ENCODE results near the gene TPRG1.

DNA sequence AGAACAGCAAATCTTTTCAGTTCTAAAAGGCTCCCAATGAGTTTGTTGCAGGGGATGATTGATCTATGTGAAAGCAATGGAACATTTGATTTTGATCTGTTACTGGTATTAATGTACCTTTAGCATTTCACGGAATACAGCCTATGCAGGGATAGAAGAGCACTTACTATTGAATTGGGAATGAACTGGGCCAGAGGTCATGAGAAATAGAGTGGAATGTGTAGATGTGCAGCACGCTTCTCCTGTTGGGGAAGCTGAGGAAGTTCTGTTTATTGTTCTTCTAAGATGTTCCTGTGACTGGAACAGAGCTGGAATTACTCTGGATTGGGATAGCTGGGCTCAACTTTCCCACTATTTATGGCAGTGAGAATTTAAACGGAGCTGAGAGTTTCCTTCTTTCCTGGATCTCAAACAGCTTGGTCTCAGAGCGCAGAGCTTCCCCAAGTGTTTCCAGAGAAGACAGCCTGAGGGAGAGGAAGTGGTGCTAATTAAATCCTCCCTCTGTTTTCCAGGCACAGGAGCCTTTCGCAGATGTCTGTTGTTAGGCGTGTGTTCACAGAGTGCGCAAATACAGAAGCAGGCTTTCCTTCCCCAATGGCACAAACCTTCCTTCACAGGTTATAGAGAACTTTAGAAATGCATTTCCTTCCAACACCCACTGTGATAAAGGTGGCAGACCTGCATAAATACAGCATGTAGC, 32.5 kb downstream of the TPRG1 start:
- TF ChIP-seq, protein P1, sequence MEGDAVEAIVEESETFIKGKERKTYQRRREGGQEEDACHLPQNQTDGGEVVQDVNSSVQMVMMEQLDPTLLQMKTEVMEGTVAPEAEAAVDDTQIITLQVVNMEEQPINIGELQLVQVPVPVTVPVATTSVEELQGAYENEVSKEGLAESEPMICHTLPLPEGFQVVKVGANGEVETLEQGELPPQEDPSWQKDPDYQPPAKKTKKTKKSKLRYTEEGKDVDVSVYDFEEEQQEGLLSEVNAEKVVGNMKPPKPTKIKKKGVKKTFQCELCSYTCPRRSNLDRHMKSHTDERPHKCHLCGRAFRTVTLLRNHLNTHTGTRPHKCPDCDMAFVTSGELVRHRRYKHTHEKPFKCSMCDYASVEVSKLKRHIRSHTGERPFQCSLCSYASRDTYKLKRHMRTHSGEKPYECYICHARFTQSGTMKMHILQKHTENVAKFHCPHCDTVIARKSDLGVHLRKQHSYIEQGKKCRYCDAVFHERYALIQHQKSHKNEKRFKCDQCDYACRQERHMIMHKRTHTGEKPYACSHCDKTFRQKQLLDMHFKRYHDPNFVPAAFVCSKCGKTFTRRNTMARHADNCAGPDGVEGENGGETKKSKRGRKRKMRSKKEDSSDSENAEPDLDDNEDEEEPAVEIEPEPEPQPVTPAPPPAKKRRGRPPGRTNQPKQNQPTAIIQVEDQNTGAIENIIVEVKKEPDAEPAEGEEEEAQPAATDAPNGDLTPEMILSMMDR (IDR thresholded peaks at IDR 0.05; ENCODE audit: extremely low read depth in 1 of 2, insufficient read depth in 1 of 2, low read depth in 1 of 2, low read length in 2 of 2) = no peak
- TF ChIP-seq POLR2A (IDR thresholded peaks at IDR 0.05; ENCODE audit: low read depth, low read length) = no peak
- TF ChIP-seq JUN (IDR thresholded peaks at IDR 0.05; ENCODE audit: borderline replicate concordance, insufficient read depth, insufficient read length, low read depth) = no peak
- TF ChIP-seq EZH2 (IDR thresholded peaks at IDR 0.05; ENCODE audit: borderline replicate concordance, low read depth, low read length, severe bottlenecking) = no peak
- TF ChIP-seq POLR2AphosphoS5 (IDR thresholded peaks at IDR 0.05; ENCODE audit: insufficient read depth, low read depth, low read length) = no peak
- no peak for TF ChIP-seq MYC (IDR thresholded peaks at IDR 0.05; ENCODE audit: low read depth, low read length)
- no peak for TF ChIP-seq GATA2 (IDR thresholded peaks at IDR 0.05; ENCODE audit: insufficient read depth, insufficient read length, low read depth, low read length)
- TF ChIP-seq, protein P2, sequence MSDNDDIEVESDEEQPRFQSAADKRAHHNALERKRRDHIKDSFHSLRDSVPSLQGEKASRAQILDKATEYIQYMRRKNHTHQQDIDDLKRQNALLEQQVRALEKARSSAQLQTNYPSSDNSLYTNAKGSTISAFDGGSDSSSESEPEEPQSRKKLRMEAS (IDR thresholded peaks at IDR 0.05; ENCODE audit: insufficient read depth, insufficient read length) = no peak

All from endothelial cell of umbilical vein (primary cell).